ENCODE measurements around the gene ABI3BP.

Gene ABI3BP

DNA sequence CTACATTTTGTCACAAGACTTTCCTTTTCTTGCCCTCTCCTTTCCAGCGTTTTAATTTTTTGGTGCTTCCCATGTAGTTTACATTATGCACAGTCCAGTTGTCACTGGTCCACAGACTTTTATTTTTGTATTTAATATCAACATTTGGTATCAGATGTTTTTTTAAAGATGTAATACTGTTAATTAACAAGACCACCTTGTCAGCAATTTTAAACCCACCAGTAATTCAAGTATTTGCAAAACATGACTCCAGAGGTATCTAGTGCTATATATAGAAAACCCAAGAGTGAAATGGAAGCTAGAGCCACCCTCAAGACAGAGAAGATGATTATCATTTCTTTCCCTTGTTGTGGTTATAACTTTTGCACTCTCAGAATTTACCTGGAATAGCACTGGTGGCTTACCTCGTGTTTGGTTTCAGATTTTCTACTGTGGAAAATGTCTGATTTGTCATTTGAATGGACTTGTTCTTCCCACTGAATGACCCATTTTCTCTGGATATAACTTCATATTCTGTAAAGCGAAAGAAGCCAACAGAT lies 227.7 kb downstream of the ABI3BP start:
- no peak for ATAC-seq (replicated peaks; ENCODE audit: extremely low read depth, poor library complexity, severe bottlenecking)
- Mint-ChIP-seq H3K27ac (ENCODE audit: low read depth) (no peak overlapping the region), H3K4me1 (no peaks in the 10 kb centered on the region), H3K36me3 (ENCODE audit: insufficient read depth) (peaks cover 1% of the 10 kb centered on the region), H3K4me3 (no peak overlapping the region), H3K27me3 (no peaks in the 10 kb centered on the region), H3K9me3 (no peaks in the 10 kb centered on the region)
- DNase-seq (ENCODE audit: low spot score in 2 of 2), result no peak

DNA sequence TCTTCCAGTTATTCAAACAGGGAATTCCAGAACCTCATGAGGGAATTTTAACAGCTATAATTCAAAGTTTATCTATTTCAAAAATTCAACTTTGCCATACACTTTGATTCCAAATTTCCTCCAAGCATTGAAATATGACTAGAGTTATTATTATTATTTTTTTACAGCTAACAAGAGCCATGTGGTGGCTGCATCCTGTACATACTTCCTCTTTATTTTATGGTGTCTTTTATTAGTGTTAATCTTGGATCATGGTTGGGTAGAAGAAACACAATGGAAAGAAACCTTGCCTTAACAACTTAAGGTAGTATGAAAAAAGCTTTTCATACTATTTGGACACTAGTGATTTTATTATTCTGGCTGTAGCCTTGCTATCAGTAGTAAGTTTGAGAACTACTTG lies 231.3 kb downstream of the ABI3BP start:
- Mint-ChIP-seq H3K36me3 (ENCODE audit: insufficient read depth) (peaks cover 1% of the 10 kb centered on the region), H3K9me3 (no peaks in the 10 kb centered on the region), H3K4me1 (peaks cover 6% of the 10 kb centered on the region), H3K27ac (ENCODE audit: low read depth) (no peak overlapping the region), H3K27me3 (no peaks in the 10 kb centered on the region), H3K4me3 (no peak overlapping the region)
- no peak for DNase-seq (ENCODE audit: low spot score in 2 of 2)
- ATAC-seq (replicated peaks; ENCODE audit: extremely low read depth, poor library complexity, severe bottlenecking), result no peak

DNA sequence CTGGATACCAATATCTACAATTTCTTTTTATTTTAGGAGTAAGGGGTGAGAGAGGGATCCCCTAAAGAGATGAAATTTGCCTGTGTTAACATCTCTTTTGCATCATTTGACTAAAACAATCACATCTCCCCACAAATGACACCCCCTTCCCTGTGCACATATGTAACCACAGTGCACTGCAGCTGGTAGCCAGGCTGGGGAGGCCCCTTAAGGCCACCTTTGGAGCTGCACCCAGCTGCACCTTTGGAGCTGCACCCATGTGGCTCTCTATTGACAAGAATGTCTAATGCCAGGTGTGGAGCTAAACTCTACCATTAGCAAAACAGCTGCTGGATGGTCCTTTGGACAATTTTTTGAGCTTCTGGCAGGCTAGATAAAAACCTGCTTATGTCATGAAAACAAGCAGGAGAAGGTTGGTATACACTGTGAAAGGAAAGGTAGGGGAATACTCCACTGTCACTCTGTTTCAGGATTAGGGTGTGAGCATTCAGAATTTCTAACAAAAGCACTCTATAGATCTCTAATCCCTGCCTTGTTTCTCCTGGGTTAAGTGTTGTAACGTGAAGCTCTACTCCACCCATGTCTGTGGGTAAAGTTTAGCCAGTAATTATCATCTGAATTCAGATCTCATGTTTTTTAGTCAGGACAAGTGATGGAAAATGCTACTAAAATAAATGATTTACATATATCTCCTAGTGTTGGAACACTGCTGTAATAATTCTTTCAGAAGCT lies 231.8 kb downstream of the ABI3BP start:
- Mint-ChIP-seq H3K9me3 (no peaks in the 10 kb centered on the region), H3K27ac (ENCODE audit: low read depth) (no peak overlapping the region), H3K4me1 (peaks cover 6% of the 10 kb centered on the region)

DNA sequence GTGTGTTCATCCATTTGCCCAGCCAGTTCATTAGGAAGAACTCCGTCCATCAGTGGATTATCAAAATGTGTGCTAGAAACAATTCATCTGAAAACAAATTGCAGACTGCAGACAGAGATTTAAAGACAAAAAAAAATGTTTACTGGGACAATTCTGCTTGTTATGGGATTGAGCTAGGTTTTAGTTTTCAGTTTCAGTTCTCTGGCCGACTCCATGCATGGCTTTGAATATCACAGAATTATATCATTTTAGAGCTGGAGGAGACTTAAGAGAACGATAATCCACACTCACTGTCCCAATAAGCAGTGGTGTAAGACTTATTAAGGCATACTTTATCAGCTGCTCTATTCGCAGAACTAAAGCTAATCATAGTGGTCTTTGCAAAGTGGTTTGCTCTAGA lies 232.8 kb downstream of the ABI3BP start:
- DNase-seq (ENCODE audit: low spot score in 2 of 2) (no peak), ATAC-seq (replicated peaks; ENCODE audit: extremely low read depth, poor library complexity, severe bottlenecking) (no peak)
- Mint-ChIP-seq H3K9me3 (no peaks in the 10 kb centered on the region), H3K36me3 (ENCODE audit: insufficient read depth) (no peaks in the 10 kb centered on the region), H3K27me3 (no peaks in the 10 kb centered on the region), H3K4me3 (no peak overlapping the region), H3K27ac (ENCODE audit: low read depth) (no peak overlapping the region), H3K4me1 (peaks cover 6% of the 10 kb centered on the region)

More for the DNA sequence above, 231.8 kb downstream of the ABI3BP start:
- Mint-ChIP-seq H3K27me3 (no peaks in the 10 kb centered on the region), H3K4me3 (no peak overlapping the region), H3K36me3 (ENCODE audit: insufficient read depth) (no peaks in the 10 kb centered on the region)
- DNase-seq (ENCODE audit: low spot score in 2 of 2) (no peak), ATAC-seq (replicated peaks; ENCODE audit: extremely low read depth, poor library complexity, severe bottlenecking) (peak; percentile 52)

DNA sequence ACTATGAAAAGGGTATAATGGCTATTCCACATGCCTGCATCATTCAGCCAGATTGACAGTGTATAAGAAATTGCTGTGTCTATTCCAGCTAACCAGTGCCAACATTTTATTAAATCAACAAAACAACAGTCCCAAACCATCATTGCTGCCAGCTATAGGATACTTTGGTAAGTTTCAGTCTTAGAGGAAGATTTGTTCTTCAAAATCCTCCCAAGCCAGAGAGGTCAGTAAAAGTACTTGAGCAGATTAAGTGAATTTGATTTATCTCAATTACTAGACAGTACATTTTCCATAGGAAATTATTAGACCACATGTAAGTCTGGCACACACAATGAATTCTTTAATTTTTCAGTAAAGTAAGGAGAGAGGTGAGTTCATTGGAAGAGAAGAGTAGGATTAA lies 233.3 kb downstream of the ABI3BP start:
- H3K27me3 Mint-ChIP-seq, result no peaks in the 10 kb centered on the region
- H3K36me3 Mint-ChIP-seq (ENCODE audit: insufficient read depth), result no peaks in the 10 kb centered on the region
- no peaks in the 10 kb centered on the region for H3K9me3 Mint-ChIP-seq
- DNase-seq (ENCODE audit: low spot score in 2 of 2), result no peak
- H3K4me1 Mint-ChIP-seq, result peaks cover 6% of the 10 kb centered on the region
- ATAC-seq (replicated peaks; ENCODE audit: extremely low read depth, poor library complexity, severe bottlenecking), result no peak
- H3K4me3 Mint-ChIP-seq, result no peak overlapping the region
- H3K27ac Mint-ChIP-seq (ENCODE audit: low read depth), result no peak overlapping the region

DNA sequence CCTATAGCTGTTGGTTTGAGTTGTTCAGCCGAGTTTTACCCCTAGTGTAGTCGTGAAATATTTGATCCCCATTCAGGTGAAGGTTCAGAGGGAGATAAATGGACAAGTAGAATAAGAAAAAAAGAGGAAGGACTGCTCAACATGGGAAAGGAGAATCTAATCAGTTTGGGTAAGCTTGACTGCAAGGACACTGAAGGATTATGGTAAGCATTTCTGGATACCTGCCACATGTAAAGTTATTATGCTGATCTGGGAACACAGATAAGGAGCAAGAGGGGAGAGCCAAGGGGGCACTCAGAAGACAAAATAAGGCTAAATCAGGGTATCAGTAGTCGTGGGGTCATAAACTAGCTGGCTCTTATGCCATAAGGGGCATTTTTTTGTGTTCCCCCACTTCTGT lies 234.1 kb downstream of the ABI3BP start:
- H3K4me1 Mint-ChIP-seq, result peaks cover 6% of the 10 kb centered on the region
- H3K27me3 Mint-ChIP-seq, result no peaks in the 10 kb centered on the region
- DNase-seq (ENCODE audit: low spot score in 2 of 2) (no peak), ATAC-seq (replicated peaks; ENCODE audit: extremely low read depth, poor library complexity, severe bottlenecking) (no peak)
- peaks cover under 1% of the 10 kb centered on the region for H3K36me3 Mint-ChIP-seq (ENCODE audit: insufficient read depth)
- H3K9me3 Mint-ChIP-seq, result no peaks in the 10 kb centered on the region
- H3K4me3 Mint-ChIP-seq, result no peak overlapping the region
- no peak overlapping the region for H3K27ac Mint-ChIP-seq (ENCODE audit: low read depth)

DNA sequence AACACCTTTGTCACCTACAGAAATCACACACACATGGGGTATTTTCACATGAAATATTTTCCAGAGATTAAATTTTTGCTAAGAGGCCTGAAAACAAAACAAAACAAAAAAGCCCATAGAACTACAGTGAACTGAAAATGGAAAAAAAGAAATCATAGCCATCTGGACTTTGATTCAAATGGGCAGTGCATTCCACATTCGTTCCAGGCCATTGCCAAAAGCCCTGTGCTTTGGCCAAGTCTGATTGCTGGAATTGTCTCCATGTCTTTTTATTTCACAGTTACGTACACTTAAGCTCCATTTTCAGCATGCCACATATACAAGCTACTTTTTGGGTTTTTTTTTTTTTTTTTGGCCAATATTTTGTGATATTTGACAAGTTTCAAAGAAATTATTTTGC lies 236.8 kb downstream of the ABI3BP start:
- no peak for DNase-seq (ENCODE audit: low spot score in 2 of 2)
- H3K9me3 Mint-ChIP-seq, result no peaks in the 10 kb centered on the region
- no peak for ATAC-seq (replicated peaks; ENCODE audit: extremely low read depth, poor library complexity, severe bottlenecking)
- H3K36me3 Mint-ChIP-seq (ENCODE audit: insufficient read depth), result peaks cover 11% of the 10 kb centered on the region
- H3K27me3 Mint-ChIP-seq, result no peaks in the 10 kb centered on the region
- no peak overlapping the region for H3K4me3 Mint-ChIP-seq
- H3K27ac Mint-ChIP-seq (ENCODE audit: low read depth), result no peak overlapping the region
- H3K4me1 Mint-ChIP-seq, result peaks cover 6% of the 10 kb centered on the region

DNA sequence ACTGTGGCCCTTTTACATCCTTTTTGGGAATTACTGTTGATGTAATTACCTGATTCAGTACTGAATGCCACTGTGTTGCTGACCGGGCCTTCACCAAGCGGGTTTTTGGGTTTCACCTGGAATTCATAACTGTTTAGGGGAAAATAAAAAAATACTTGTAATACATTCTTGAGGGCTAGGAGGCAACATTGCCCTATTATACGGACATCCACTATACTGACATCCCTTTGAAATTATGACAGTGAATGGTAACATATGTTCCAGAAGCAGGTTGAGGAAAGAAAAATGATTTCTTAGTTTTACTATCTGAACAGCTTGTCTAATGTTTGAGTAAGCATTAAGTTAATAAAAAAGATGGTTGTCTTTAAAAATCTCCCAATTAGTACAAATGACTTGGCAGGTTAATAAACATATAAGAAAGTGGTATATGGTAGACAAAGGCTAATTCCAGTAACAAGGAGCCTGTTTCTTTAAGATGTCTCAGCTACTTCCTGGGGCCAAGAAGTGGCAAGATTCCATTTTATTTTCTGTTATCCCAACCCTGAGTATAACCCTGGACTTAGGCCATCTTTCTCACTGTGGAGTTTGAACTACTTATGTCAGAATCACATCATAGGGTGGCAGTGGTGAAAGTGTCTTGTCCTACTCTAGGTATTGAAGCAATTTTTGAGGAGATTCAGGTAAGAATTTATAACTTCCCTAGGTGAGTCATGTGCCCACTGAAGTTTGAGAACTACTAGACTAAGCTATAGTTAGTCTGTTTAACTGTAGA lies 238.5 kb downstream of the ABI3BP start:
- no peaks in the 10 kb centered on the region for H3K9me3 Mint-ChIP-seq
- DNase-seq (ENCODE audit: low spot score in 2 of 2) (no peak), ATAC-seq (replicated peaks; ENCODE audit: extremely low read depth, poor library complexity, severe bottlenecking) (no peak)
- H3K36me3 Mint-ChIP-seq (ENCODE audit: insufficient read depth), result peaks cover 15% of the 10 kb centered on the region
- no peak overlapping the region for H3K4me3 Mint-ChIP-seq
- no peaks in the 10 kb centered on the region for H3K4me1 Mint-ChIP-seq
- no peaks in the 10 kb centered on the region for H3K27me3 Mint-ChIP-seq
- H3K27ac Mint-ChIP-seq (ENCODE audit: low read depth), result no peak overlapping the region

DNA sequence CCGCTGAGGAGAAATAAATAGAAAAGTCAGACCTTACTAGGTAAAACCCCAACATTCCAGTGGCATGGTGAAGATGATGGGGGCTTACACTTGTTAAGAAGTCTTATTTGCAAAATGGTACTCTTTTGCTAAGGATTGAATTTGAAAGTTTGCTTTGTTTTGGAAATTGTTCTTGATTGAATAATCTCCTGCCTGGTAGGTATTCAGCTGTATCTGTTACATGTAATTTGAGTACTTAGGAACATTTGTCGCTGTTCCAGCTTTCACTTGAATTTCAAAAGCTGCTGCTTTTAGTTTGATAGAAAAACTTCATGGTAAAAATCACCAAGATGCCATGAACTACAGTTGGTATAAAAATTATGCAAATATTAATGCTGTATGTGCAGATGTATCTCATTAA lies 239.4 kb downstream of the ABI3BP start:
- H3K27ac Mint-ChIP-seq (ENCODE audit: low read depth), result no peak overlapping the region
- peaks cover 22% of the 10 kb centered on the region for H3K36me3 Mint-ChIP-seq (ENCODE audit: insufficient read depth)
- ATAC-seq (replicated peaks; ENCODE audit: extremely low read depth, poor library complexity, severe bottlenecking), result no peak
- no peaks in the 10 kb centered on the region for H3K27me3 Mint-ChIP-seq
- H3K9me3 Mint-ChIP-seq, result no peaks in the 10 kb centered on the region
- DNase-seq (ENCODE audit: low spot score in 2 of 2), result no peak
- H3K4me1 Mint-ChIP-seq, result no peaks in the 10 kb centered on the region
- no peak overlapping the region for H3K4me3 Mint-ChIP-seq

DNA sequence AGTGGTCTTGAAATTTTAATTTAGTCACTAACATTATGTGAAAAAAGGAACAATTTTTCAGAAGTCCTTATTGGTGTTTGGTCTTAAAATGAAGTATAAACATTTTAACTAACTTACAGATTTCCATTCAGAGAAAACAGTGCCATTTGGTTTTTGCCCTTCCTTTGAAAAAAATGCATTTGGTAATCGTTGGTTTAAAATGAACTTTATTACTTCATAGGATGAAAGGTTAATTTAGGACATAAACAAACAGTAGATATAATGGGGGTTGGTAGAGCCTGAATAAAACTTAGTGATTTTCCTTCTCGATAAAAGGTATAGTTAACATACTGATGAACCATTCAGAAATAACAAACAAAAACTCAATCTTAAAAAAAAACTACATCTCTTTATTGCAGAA lies 244.3 kb downstream of the ABI3BP start:
- ATAC-seq (replicated peaks; ENCODE audit: extremely low read depth, poor library complexity, severe bottlenecking), result no peak
- no peak overlapping the region for H3K4me3 Mint-ChIP-seq
- no peak for DNase-seq (ENCODE audit: low spot score in 2 of 2)
- no peaks in the 10 kb centered on the region for H3K4me1 Mint-ChIP-seq
- H3K36me3 Mint-ChIP-seq (ENCODE audit: insufficient read depth), result peaks cover 51% of the 10 kb centered on the region
- no peaks in the 10 kb centered on the region for H3K27me3 Mint-ChIP-seq
- H3K9me3 Mint-ChIP-seq, result no peaks in the 10 kb centered on the region
- H3K27ac Mint-ChIP-seq (ENCODE audit: low read depth), result no peak overlapping the region

DNA sequence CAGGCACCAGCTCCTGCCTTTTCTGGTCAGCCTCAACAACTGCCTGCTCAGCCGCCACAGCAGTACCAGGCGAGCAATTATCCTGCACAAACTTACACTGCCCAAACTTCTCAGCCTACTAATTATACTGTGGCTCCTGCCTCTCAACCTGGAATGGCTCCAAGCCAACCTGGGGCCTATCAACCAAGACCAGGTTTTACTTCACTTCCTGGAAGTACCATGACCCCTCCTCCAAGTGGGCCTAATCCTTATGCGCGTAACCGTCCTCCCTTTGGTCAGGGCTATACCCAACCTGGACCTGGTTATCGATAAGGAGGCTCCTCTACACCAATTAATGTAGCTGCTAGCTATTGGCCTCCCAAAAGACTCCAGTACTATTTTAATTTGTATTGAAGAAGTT lies 245.0 kb downstream of the ABI3BP start:
- Mint-ChIP-seq H3K27ac (ENCODE audit: low read depth) (no peak overlapping the region), H3K36me3 (ENCODE audit: insufficient read depth) (peaks cover 53% of the 10 kb centered on the region)

DNA sequence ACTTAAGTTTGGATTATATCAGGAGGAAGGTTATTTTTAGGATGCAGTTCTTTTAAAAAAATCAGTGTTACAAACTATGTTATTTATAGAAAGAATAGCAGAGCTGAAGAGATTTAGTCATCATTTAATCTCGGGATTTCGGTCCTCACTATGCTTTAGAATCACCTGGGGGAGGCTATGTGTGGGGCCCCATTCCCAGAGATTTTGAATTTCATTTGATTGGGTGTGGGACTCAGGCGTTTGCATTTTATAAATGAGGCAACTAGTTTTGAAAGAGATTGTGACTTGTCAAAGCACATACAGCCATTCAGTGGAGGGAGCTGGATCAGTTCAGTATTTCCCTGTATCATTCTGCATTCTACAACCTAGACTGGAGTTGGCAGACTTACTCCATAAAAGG lies 247.1 kb downstream of the ABI3BP start:
- Mint-ChIP-seq H3K4me3 (no peak overlapping the region), H3K36me3 (ENCODE audit: insufficient read depth) (peaks cover 55% of the 10 kb centered on the region), H3K9me3 (no peaks in the 10 kb centered on the region), H3K27ac (ENCODE audit: low read depth) (no peak overlapping the region), H3K4me1 (no peaks in the 10 kb centered on the region), H3K27me3 (no peaks in the 10 kb centered on the region)
- ATAC-seq (replicated peaks; ENCODE audit: extremely low read depth, poor library complexity, severe bottlenecking) (no peak), DNase-seq (ENCODE audit: low spot score in 2 of 2) (no peak)

More for the DNA sequence above, 245.0 kb downstream of the ABI3BP start:
- DNase-seq (ENCODE audit: low spot score in 2 of 2) (no peak), ATAC-seq (replicated peaks; ENCODE audit: extremely low read depth, poor library complexity, severe bottlenecking) (no peak)
- Mint-ChIP-seq H3K27me3 (no peaks in the 10 kb centered on the region), H3K4me1 (no peaks in the 10 kb centered on the region), H3K9me3 (no peaks in the 10 kb centered on the region), H3K4me3 (no peak overlapping the region)

DNA sequence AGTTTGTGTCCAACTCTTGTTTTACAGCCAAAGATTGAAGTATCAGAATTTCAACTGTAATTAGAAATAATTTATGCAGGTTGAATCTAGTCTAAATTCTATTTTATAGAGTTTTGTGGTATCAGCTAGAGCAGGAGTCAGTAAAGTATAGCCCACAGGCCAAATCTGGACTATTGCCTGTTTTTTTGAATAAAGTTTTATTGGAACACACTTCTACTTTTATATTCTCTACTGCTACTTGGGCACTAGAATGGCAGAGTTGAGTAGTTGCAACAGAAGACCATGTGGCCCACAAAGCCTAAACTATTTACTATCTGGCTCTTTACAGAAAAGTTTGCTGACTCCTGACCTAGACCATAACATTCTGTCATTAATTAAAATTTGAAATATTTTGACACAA lies 247.6 kb downstream of the ABI3BP start:
- DNase-seq (ENCODE audit: low spot score in 2 of 2), result no peak
- ATAC-seq (replicated peaks; ENCODE audit: extremely low read depth, poor library complexity, severe bottlenecking), result no peak
- Mint-ChIP-seq H3K4me1 (no peaks in the 10 kb centered on the region), H3K9me3 (no peaks in the 10 kb centered on the region), H3K36me3 (ENCODE audit: insufficient read depth) (peaks cover 54% of the 10 kb centered on the region), H3K4me3 (no peak overlapping the region), H3K27ac (ENCODE audit: low read depth) (no peak overlapping the region), H3K27me3 (no peaks in the 10 kb centered on the region)

Data from central memory CD8-positive, alpha-beta T cell (primary cell).